Stimulated activated naive CD4-positive, alpha-beta T cell treated with Interleukin-2 at 50 U/mL for 16 hours (primary cell): ENCODE results near the gene NOC2L.
"Not testable (repeated sequence)": the region's sequence is repeated elsewhere in the genome, so short reads cannot be mapped to it uniquely, and the experiment has no call there.

Experiments
- DNase-seq: peaks from one replicate; lab custom pipeline; 2025; lab: John Stamatoyannopoulos, UW

NOC2L gene

DNA sequence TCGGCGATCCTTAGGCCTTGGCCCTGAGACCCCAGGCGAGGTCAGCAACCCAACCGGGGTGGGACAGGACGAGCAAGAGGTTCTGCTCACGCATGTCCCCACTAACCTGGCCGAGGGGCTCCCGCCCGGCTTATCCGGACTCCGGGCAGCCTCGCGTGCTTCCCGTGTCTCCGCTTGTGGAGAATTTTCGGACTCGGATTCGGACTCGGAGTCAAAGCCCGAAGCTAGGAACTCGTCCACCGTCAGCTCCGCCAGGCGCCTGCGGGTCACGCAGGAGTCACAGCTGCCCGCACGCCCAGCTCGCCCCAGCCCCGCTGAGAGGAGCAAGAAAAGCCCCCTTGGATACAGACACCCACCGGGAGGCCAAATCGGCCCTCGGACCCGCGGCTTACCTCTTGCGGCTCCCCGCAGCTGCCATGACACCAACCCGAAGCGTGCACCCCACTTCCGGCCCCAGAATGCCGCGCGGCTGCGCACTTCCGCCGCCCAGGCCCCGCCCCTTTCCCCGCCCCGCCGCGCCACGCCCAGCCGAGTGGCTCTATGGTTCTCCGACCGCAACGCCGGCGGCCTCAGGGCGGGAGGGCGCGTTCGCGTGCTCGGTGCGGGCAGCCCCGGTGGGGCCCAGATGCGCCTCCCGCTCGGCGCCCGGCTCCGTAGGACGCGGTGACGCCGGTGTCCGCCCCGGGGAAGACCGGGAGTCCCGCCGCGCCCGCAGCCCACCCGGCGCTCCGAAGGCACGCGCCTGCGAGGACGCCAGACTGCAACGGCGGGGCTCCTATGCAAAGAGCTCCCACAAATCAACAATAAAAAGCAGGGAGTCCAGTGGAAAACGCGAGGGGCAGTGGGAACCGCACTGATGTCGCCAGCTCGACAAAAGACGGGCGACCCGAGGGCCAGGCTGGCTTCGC, at the start of gene NOC2L:
Gene NOC2L, minus strand, starts transcription at position 434 of the 908 bp plus-strand sequence. Its CDS starts 16 bp downstream, at position 418.
- peak; percentile 93 for DNase-seq

DNA sequence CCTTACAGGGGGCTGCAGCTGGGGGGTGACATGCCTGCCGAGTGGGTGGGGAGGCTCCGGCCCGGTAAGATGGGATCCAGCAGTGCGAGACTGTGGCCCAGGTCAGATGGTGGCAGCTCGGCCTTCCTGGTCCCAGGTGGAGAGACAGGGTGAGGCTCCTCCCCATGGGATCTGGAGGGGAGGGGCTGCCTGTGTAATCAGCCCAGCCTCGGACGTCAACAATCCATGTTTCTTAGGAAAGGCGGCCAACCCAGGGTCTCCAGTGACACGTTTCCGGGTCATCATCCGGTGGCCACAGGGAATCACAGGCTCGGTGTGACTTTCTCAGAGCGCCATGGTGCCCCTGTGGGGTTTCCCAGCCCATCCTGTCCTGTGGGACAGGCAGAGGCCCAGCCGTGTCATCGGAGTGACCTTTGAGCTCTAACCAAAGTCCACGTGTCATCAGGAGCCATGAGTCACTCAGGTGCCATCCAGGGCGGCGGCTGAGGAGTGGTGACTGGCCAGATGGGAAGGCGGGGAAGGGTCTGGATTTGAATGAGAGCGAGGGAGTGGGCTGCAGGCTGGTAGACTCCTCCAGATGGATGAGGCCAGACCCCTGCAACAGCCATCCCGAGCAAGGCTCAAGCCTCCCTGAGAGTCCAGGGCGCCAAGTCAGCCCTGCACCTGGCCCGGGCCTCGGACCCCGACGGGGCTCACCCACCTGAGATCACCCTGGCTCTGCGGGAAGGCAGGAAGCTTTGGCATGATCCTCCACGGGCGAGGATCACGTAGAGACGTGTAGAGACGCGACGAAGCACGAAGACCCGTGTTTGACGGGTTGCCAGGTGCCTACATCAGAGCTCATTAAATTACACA, 47.5 kb upstream of the NOC2L start:
- no peak for DNase-seq

DNA sequence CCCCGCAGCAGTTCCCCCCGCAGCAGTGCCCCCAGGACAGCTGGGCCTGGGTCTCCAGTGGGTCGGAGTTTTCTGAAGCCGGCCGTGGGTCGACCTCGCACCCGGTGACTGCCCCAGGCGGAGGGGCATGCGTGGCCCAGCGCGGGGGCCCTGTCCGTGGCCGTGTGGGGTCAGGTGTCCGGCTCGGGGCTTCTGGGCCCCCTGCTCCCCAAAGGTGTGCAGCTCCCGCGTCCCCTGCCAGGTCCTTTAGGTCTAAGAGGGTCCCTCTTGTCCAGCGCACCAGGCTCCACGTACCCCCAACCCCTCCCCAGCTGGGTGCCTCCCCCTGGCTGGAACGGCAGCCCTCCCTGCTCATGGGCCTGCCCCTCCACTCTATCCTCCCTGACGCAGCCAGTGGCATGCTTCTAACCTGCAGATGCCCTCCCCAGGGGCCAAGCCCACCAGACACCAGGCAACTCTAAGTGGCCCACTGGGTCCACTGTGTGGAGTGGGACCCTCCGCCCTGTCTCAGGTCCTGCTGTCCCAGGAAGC, 46.8 kb upstream of the NOC2L start:
- DNase-seq = no peak

DNA sequence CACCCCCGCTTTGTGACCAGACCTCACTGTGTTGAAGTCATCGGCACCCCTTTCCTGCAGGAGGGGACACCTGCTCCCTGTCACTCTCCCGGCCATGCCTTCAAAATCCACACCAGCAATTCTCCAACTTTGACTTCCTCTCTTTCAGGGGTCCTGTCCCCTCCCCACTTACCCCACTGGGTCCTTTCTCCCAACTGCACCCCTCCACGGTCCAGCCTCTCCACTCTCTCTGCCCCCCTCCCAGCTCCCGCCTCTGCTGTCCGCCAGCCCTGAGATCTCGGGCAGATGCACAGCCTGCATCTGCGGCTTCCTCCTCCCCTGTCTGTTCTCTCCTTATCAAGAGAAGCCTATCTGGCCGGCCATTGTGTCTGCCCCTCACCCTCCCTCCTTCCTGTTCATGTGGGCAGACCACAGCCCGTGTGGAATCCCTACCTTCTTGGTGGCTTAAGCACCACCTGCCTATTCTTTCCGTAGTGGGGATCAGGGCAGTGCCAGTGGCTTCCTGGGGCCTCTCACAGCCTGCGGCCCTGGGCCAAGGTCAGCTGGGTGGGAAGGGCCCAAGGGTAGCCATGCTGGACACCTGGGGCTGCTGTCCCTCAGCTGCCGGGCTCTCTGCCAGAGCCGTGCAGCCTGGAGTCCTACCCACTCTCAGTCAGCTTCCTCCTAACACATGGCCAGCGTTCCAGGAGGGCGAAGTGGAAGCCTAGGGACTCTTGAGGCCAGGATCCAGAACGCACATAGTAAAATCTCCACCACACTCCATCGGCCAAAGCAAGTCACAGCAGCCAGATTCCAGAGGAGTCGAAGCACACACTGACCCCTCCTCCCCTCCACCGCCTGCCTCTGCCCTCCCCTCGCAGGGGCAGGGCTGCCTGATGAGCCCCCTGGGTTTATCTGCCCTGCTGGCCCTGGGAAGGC, 46.0 kb upstream of the NOC2L start:
- no peak for DNase-seq

DNA sequence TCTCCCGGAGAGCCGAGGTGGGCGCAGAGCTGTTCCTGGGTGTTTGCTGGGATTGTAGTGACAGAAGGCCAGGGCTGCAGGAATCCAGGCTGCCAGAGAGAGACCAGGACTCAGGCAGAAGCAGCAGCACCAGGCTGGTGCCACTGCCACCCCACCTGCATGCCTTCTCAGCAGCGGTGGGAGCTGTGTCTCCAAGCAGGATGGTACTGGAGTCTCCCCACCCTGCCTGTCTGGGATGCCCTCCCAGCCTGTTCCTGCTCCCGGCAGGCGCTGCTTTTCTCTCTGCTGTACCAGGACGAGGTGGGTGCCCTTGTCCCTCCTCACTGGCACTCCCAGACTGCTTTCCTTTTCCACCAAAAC, 45.3 kb upstream of the NOC2L start:
- DNase-seq = no peak

DNA sequence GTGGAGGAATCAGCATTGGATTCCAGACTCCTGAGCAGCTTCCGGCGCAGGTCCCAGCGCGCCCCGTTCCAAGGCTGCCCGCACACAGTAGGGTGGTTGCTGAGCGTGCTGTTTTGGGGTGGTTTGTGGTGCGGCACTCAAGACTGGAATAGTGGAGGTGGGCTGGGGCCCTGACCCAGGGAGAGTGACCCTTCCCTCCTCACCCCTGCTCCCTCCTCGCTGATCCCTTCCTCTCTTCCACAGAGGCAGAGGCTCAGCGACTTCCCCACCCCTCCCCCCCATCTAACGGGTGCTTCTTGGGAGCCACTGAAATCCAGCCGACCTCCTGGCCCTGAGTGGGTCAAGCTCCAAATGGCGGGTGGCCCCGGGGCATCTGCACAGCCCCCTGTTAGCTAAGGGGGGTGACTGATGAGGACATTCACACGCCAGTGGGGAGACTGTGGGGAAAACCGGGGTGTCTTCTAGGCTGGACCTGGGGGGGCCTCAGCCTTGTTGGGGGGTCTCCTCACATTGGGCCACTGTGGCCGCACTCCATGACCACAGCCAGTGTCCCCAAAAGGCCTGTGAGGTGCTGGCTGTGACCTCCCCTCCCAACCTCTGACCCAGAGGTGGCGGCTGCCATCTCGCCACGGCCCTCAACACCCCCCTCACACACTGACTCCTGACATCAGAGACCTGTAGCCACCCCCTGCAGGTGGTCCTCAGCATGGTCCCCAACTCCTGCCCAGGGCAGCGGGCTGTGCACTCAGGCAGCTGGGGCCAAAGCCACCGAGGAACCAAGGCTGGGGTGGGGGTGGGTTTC, 44.8 kb upstream of the NOC2L start:
- DNase-seq = no peak

DNA sequence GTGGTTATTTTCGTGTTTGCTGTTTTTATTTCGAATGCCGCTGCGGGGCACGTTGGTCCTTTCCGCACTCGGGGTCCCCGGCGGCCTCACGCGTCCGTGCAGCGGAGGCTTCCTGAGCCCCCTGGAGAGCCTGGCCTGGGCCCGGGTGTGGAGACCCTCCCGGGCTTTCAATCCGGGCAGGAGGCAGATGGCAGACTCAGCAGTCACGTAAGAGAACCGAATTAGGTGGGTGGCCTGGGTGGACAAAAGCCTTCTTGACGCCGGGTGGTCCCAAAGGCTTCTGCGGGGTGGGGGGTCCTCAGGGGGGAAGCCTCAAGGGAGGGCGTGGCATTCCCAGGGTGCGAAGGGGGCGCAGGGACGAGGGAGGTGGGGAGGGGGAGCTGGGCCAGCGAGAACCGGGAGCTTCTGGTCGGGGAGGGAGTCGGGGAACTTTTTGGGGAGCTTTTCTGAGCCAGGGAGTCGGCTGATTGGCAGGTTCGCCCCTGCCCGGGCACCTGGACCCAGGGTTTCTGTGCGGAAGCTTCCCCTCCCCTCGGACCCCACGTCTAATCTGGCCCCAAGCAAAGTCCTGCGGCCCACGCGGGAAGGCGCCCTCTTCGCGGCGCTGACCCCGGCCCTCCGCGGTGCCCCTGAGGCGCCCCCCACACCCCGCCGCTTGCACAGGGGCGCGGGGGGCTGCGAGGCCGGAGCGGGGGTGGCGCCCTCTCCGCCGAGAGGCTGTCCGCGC, 42.2 kb upstream of the NOC2L start:
- DNase-seq = no peak

DNA sequence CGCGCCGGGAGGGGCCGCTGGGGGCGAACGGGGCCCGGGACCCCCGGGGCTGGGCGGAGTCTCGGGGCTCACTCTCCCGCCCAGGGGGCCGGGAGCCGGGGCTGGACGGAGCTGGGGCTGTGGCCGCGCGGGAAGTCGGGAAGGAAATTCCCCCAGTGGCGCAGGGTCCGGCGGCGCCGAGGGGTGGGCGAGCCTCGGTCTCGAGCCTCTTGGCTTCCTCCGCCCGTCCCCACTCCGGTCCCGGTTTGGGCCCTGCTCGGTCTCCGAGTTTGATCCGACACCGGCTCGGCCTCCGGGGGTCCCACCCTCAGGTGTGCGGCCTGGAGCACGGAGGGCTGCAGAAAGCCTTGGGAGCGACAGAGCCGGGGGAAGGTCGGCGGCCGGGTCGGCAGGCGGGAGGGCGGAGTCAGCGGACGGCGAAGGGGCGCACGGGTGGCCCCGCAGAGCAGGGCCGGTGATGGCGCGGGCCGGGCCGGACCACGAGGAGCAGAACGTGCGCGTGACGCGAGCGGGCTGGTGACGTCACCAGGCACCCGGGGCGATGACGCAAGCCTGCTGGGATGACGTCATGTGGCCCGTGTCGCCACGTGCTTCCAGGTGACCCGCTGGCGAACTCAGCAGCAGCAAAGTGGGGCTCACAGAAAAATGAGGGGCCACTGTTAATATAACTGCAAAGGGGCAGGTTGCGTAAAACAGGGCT, 41.5 kb upstream of the NOC2L start:
- peak; percentile 35 for DNase-seq

DNA sequence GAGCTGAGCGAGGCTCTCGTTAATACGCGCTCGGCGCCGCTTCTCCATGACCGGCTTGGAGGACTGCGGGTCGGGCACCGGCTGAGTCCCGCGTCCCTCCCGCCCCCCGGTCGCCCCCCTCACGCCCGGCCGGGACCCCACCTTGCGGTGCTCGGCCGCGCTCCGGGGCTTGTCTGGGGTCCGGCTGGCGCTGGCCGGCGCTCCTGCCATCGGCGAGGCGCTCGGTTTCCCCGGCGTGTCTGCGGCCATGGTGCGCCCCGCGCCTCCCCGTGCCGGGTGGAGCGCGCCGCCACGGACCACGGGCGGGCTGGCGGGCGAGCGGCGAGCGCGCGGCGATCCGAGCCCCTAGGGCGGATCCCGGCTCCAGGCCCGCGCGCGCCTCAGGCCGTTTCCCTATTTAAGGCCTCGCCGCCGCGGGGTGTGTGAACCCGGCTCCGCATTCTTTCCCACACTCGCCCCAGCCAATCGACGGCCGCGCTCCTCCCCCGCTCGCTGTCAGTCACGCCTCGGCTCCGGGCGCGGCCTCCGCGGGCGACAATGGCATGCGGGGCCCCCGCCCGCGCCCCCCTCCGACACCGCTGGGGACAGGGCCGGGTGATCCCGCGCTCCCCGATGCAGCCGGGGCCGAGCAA, 40.8 kb upstream of the NOC2L start, which contains the start of gene HES4:
Gene HES4, minus strand, starts transcription at position 373 of the 632 bp plus-strand sequence. Its CDS starts 124 bp downstream, at position 249.
- DNase-seq = peak; percentile 48

DNA sequence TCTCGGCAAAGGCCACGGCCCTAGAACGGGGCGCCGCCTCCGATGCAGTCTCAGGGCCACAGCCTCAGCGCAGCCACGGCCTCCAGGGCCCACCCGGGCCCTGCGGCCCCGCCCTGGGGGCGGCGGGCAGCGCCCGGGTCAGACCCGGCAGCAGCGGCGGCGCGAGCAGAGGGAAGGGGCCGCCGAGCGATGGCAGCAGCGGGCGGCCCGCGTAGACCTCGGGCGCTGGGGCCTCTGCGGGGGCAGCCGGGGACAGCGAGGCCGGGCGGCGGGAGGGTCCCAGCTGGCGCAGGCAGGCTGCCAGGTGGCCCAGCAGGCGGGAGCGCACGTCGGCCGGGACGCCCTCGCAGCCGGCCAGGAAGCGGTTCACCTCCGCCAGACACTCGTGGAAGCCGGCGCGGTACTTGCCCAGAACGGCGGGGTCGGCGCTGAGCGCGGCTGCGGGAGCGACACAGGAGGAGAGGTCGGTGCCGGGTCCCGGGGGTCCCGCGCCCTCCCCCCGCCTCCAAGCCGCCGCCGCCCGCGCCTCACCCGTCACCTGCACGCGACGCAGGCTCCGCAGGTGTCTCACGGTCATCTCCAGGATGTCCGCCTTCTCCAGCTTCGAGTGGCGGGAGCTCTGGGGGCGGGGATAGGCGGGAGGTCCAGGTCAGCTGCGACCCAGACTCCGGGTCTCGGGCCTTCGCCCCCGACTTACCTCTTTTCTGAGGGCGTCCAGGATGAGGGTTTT, 40.1 kb upstream of the NOC2L start:
- DNase-seq = no peak

DNA sequence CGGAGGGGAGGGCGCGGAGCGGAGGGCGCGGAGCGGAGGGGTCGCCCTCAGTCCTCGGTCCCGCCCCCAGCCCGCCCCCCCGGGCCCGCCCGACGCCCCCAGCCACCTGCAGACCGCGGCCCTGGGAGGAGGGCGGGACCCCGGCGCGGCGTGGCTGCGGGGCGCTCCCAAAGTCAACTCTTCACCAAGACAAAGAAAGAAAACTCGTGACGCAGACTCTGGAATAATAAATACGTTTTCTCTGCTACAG, 39.6 kb upstream of the NOC2L start:
- no peak for DNase-seq

DNA sequence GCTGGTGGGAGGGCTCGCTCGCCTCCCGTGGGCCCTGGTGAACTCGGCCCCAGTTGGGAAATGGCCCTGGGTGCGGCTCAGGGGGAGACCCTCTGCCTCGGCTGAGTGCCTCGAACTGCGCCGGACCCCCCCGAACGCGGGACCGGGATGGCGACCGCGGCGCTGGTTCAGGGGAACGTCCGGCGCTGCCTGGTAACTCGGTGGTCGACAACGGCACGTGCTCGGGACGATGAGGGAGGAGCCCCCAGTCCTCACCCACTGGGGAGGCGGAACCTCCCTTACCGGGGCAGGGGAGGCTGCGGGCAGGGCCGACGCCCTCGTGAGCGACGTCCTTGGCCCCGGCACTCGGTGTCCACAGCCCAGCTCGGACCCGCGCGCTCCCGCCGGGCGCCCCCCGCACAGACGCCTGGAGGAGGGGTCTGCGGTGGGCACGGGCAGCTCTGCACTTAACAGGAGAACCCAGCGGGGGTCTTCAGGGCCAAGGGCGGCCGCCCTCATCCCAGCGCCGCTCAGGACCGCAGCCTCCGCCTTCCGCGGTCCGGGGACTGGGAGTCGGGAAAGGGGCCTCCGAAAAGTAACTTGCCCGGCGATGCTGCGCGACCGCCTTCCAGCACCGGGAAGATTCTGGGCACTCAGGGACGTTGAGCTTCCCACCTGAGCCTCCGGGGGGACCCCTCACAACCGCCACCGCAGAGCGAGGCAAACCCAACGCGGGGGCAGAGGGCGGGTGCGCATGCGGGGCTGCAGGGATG, 39.1 kb upstream of the NOC2L start:
- no peak for DNase-seq

DNA sequence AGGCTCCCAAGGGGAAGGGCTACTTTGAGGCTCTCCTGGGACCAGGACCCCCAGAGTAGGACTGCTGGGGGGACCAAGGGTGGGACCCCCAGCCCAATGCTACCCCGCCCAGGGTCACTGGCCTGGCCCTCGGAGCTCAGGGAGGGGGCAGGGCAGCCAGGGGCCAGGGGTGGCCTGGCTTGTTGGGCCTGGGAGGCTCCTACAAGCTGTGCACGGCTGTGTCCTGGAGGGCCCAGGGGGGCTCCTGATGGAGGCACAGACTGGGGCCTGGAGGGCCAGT, 38.6 kb upstream of the NOC2L start:
- no peak for DNase-seq

DNA sequence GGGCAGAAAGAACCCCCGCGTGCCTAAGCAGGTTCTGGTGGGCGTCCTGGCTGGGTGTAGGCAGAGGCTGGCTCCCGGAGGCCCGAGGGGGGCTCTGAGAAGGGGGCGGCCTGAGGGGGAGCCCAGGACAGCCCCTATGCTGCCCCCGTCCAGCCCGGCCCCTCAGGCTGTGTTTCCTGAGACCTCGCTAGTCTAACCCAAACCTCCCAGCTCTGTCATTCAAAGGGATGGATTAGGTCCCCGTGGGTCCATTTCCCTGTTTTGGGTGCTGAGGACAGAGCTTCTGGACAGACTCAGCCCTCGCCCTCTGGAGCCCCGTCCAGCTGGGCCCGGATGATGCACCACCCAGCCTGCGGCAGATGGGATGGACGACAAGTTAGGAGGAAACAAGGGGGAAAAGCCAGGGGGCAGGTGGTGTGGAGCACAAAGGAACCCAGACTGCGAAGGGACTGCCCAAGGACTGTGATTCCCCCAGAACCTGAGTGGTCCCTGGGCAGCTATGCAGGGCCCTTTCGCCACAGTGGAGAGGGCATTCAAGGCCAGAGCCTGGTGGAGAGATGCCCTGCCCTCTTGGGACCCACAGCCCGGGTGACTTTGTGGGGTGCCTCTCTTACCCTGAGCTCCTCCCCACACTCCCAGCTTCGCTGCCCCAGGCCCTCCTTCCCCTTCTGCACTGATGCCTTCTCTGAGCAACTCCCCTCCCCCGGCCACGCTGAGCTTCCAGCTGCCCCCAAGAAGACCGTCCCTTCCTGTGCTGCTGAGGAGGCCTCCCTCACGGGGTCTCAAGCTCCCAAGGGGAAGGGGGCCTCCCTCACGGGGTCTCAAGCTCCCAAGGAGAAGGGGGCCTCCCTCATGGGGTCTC, 38.0 kb upstream of the NOC2L start:
- DNase-seq = no peak

DNA sequence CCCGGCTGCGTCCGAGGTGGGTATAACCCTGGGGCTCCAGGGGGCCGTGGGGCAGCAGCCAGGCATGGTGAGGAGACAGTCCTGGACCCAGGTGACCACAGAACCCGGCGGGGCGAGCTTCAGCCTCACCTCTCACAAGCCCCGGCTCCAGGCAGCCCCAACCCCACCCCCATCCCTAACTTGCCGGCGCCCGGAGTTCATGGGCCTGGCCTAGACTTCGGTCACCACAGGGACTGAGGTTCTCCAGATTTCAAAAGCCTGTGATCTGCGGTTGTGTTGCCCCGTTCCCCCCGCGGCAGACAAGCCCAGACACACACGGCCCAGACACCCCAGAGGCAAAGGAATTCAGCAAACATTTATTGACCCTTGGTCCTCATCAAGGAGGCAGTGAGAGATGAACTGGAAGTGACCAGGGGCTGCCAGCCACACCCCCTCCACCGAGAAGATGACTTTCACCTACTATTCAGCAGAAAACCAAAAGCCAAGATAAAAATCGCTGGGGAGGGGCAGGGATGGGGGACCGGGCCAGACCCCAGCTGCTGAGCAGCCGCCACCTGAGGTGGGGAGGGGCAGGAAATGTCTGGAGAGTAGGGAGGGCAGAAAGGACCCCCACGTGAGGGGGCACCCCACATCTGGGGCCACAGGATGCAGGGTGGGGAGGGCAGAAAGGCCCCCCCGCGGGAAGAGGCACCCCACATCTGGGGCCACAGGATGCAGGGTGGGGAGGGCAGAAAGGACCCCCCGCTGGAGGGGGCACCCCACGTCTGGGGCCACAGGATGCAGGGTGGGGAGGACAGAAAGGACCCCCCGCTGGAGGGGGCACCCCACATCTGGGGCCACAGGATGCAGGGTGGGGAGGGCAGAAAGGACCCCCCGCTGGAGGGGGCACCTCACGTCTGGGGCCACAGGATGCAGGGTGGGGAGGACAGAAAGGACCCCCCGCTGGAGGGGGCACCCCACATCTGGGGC, 36.9 kb upstream of the NOC2L start:
- DNase-seq = no peak

DNA sequence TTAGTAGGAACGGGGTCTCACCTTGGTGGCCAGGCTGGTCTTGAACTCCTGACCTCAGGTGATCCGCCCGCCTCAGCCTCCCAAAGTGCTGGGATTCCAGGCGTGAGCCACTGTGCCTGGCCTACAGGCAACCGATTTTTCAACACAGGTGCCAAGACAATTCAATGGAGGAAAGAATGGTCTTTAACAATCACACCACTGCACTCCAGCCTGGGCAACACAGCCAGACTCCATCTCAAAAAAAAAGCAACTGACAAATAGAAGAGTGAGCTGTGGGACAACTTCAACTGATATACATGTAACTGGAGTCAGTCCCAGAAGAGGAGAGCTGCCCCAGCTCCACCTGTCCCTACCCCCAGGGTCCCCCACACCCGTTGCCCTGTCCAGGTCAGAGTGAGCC, 35.5 kb upstream of the NOC2L start:
- not testable (repeated sequence) for DNase-seq
